Vein endothelial cell (primary cell): ENCODE data around the gene TMCC1. TPM values are rescaled to one million over a fixed set of nuclear protein-coding genes. Genes with fewer than 3 reads are reported as not detected.

Experiments
- small RNA-seq: library from RNA; depleted of rRNA; stranded (forward); fragments of <200 nt; gene quantifications from one replicate; pipeline ENCODE3, GENCODE V24; 2012
- total RNA-seq: library from RNA; depleted of rRNA; stranded (reverse); fragments of >200 nt; gene quantifications from 2 replicates; pipeline ENCODE4 v1.2.3, GENCODE V29; 2012

TMCC1 gene
- 19.6 and 27.1 TPM in 2 replicates for total RNA-seq

DNA sequence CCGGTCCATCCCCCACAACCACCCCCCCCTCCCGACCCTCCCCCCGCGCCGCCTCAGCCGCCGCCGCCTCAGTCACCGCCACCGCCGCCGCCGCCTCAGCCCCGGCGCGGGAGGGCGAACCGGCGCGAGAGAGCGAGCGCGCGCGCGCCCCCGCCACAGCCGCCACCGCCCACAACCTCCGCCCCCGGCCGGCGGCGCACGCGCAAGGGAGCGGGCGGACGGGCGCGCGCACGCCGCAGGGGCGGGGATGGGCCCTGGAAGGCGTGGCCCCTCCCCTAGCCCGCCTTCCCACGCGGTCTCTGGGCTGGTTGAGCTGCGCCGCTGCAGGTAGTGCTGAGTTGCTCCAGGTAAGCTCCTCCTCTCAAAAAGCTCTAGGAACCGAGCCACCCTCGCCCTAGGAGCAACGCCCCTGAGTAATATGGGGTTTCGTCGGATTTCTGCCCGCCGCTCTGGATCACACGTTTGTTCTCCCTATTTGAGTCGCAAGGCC lies at the start of gene TMCC1:
TMCC1 (minus strand) TSS at position 131 of the 490 bp plus-strand sequence.

GRCh38 chr3:129606636-129607390 lies 286.7 kb downstream of the TMCC1 start, which contains the start of gene PLXND1:
TSS of gene PLXND1 (minus strand) at chr3:129606676. CDS start at chr3:129606639, 37 bp downstream.

Small RNA genes lying within 50 kb of the gene (small RNA-seq; reads per million reads assigned to genes)
- gene RF00026, result not detected
- gene RNY3P13, result not detected

Other genes starting within 250 kb of the TMCC1 start
- gene TRH, start 81.0 kb upstream of the TMCC1 start, total RNA-seq, result not detected in 2 replicates
- not detected in 2 replicates for gene ALG1L2, start 188.1 kb upstream of the TMCC1 start, total RNA-seq